K562 treated with DMSO at 1 percent for 24 hours (cell line): ENCODE measurements around the gene GLE1. TPM values are rescaled to one million over a fixed set of nuclear protein-coding genes. Genes with fewer than 3 reads are reported as not detected.

Experiments used
- total RNA-seq: library from RNA; unstranded; fragments of 300-600 nt; gene quantifications from 2 replicates; pipeline ENCODE4 v1.2.3, GENCODE V29; 2022; ENCODE audit warnings: low read depth; ENCODE audit not compliant: insufficient read depth

Gene GLE1, protein sequence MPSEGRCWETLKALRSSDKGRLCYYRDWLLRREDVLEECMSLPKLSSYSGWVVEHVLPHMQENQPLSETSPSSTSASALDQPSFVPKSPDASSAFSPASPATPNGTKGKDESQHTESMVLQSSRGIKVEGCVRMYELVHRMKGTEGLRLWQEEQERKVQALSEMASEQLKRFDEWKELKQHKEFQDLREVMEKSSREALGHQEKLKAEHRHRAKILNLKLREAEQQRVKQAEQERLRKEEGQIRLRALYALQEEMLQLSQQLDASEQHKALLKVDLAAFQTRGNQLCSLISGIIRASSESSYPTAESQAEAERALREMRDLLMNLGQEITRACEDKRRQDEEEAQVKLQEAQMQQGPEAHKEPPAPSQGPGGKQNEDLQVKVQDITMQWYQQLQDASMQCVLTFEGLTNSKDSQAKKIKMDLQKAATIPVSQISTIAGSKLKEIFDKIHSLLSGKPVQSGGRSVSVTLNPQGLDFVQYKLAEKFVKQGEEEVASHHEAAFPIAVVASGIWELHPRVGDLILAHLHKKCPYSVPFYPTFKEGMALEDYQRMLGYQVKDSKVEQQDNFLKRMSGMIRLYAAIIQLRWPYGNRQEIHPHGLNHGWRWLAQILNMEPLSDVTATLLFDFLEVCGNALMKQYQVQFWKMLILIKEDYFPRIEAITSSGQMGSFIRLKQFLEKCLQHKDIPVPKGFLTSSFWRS
- 35.7 and 41.9 TPM in 2 replicates for total RNA-seq

DNA sequence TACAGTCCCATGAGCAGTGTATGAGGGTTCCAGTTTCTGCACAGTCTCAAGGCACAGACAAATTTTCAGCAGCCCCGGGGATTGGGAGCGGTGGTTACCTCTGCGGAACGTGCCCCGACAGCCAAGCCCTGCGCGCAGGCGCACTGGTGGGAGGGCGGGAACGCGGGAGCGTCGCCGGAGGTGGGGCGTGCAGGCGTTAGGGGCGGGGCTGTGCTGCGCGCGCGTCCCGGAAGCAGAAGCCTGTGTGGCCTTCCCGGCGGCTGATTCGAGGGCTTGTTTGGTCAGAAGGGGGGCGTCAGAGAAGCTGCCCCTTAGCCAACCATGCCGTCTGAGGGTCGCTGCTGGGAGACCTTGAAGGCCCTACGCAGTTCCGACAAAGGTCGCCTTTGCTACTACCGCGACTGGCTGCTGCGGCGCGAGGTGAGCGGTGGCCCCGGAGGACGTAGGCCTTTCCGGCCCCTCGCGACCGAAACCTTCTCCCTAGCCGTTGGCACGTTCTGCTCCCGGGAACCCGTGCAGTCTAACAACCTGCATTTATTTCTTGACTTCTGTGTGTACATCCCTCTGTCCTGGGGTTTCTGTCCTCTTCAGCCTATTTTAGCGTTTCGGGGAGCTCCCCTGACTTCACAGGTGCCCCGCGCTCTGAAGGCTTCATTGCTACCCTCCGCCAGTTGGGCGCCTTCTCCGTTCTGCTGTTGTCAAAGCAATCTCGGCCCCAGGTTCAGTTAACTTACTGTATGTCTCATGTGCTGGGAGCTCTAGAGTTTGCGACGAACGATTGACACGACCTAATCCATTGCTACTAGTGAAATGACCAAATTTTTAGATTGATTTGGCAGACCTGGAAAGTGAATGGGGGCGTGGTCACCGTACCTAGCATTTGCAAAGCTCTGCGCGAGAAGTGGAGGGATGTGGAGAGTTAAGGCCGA is at the start of gene GLE1:
GLE1 (plus strand) TSS at position 235 of the 929 bp plus-strand sequence; CDS start at position 322, 87 bp downstream.

DNA sequence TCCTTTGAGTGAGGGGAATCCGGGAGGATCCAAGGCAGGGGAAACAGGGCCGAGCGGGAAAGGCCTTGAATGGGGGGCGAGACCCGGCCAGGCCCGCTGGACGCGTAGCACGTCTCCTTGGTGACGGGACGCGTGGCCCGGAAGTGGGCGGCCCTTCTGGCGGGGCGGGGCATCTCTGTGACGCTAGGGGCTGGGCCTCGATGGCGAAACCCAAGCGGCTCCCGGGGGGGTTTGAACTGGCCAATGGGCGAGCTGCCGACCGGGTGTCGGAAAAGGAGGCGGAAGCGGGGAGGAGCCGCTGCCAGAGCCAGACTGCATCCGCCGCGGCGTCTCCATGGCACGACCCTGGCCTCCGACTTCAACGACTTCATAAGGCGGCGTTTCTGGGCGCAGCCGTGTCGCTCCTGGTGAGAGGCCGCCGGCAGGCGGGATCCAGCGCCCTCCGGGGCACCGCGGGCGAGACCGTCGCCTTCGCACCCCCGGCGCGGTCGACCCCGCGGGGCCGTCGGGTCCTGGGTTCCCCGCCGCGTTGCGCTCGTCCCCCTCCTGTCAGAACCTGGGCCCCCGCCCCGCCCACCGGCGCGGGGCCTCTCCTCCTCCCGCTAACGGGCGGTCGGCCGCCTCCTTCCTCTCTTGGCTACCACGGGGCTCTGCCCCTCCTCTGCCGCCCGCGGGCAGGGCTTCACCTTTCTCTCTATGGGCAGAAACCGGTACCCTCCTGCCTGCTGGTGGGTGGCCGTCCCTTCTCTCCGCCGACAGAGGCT is 48.5 kb upstream of the GLE1 start, which contains the start of gene ODF2:
ODF2 (plus strand) TSS at position 158 of the 764 bp plus-strand sequence; CDS start at position 244, 86 bp downstream.

GRCh38 chr9:128552153-128552743 is 47.7 kb downstream of the GLE1 start, which contains the start of gene SPTAN1:
Gene SPTAN1, plus strand, starts transcription at chr9:128552587. Its CDS starts 14,154 bp downstream, at chr9:128566741.

Other genes with a start within 250 kb of the GLE1 start
- 115 and 119 TPM in 2 replicates for gene GOLGA2, start 228.7 kb upstream of the GLE1 start, total RNA-seq
- gene SWI5, start 228.4 kb upstream of the GLE1 start, total RNA-seq = 193 and 194 TPM in 2 replicates
- 43.8 and 46.6 TPM in 2 replicates for gene TRUB2, start 182.3 kb upstream of the GLE1 start, total RNA-seq
- 146 and 156 TPM in 2 replicates for gene COQ4, start 181.9 kb upstream of the GLE1 start, total RNA-seq
- 28.7 and 30.2 TPM in 2 replicates for gene SLC27A4, start 164.2 kb upstream of the GLE1 start, total RNA-seq
- 47.0 and 47.9 TPM in 2 replicates for gene URM1, start 133.3 kb upstream of the GLE1 start, total RNA-seq
- gene CERCAM, start 83.9 kb upstream of the GLE1 start, total RNA-seq = 40.1 and 41.8 TPM in 2 replicates
- 52.6 and 57.2 TPM in 2 replicates for gene ODF2, start 48.7 kb upstream of the GLE1 start, total RNA-seq
- 71.4 and 72.3 TPM in 2 replicates for gene SPTAN1, start 47.9 kb downstream of the GLE1 start, total RNA-seq
- 218 and 251 TPM in 2 replicates for gene DYNC2I2, start 152.1 kb downstream of the GLE1 start, total RNA-seq
- gene SET, start 184.5 kb downstream of the GLE1 start, total RNA-seq = 256 and 274 TPM in 2 replicates
- gene PKN3, start 197.8 kb downstream of the GLE1 start, total RNA-seq = 41.9 and 43.0 TPM in 2 replicates
- gene ZDHHC12, start 219.4 kb downstream of the GLE1 start, total RNA-seq = 95.0 and 101 TPM in 2 replicates